ENCODE measurements around the gene RNF151. TPM values are rescaled to one million over a fixed set of nuclear protein-coding genes. Genes with fewer than 3 reads are reported as not detected.

The RNF151 gene
- total RNA-seq, 1 experiment from 2014 or later = not detected

- no peak overlapping the region for H3K27ac Mint-ChIP-seq (ENCODE audit: low read depth, unreplicated experiment)
Observed at GRCh38 chr16:1997494-1998359, 31.1 kb downstream of the RNF151 start.

DNA sequence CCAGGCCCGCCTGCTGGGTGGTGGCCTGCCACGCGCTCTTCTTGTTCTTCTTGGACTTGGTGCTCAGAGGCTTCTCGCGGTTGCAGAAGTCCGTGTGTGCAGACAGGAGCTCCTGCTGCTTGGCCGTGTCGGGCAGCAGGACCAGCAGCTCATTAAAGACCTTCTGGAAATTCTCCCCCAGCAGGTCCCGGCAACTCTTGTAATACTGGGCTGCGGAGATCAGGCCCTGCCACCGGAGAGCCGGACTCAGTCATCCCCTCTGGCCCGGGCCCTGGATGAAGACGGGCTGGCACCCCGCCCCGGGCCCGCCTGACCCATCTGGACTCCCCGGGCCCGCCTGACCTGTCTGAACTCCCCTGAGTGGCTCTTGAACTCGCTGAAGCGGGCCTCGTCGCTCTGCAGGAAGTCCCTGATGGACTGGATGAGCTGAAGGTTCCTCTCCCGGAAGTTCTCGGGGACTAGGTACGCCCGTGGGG, 31.7 kb downstream of the RNF151 start:
- ChIA-PET POLR2A (interaction anchor here (1.5 kb wide), 1 partner anchor 10 kb away, joined by 4 read pairs; no protein-coding TSS in a partner anchor), CTCF (interaction anchor here (0.6 kb wide), 1 partner anchor 74 kb away, joined by 3 read pairs; no protein-coding TSS in a partner anchor)
- no peak for DNase-seq (ENCODE audit: unreplicated experiment)
- H3K4me1 Mint-ChIP-seq (ENCODE audit: insufficient read depth, unreplicated experiment) = peaks cover 13% of the 10 kb centered on the region
- BruUV-seq (replicated peaks) = no TSS peak
- H3K27me3 Mint-ChIP-seq (ENCODE audit: insufficient read depth, unreplicated experiment) = no peaks in the 10 kb centered on the region
- intact Hi-C loops (cut with micrococcal nuclease) = no loop called here
- H3K4me3 Mint-ChIP-seq (ENCODE audit: unreplicated experiment) = no peak overlapping the region
- peaks cover 67% of the 10 kb centered on the region for H3K36me3 Mint-ChIP-seq (ENCODE audit: insufficient read depth, unreplicated experiment)
- no peak overlapping the region for H3K27ac Mint-ChIP-seq (ENCODE audit: low read depth, unreplicated experiment)
- TF ChIP-seq CTCF (IDR thresholded peaks at IDR 0.05; ENCODE audit: unreplicated experiment) = no peak
- H3K9me3 Mint-ChIP-seq (ENCODE audit: unreplicated experiment) = no peaks in the 10 kb centered on the region

More at GRCh38 chr16:1997494-1998359, 31.1 kb downstream of the RNF151 start:
- H3K4me3 Mint-ChIP-seq (ENCODE audit: unreplicated experiment) = no peak overlapping the region
- POLR2A ChIA-PET = interaction anchor here (0.7 to 4.8 kb wide), 4 partner anchors 10 to 47 kb away, joined by 4 to 41 read pairs (median 9); partner anchors contain the start of genes GFER and ZNF598
- H3K36me3 Mint-ChIP-seq (ENCODE audit: insufficient read depth, unreplicated experiment) = peaks cover 60% of the 10 kb centered on the region
- CTCF ChIA-PET = interaction anchor here (0.6 kb wide), 1 partner anchor 74 kb away, joined by 3 read pairs; no protein-coding TSS in a partner anchor
- TSS peak; percentile 41 for BruUV-seq (replicated peaks)
- intact Hi-C loops (cut with micrococcal nuclease) = no loop called here
- H3K4me1 Mint-ChIP-seq (ENCODE audit: insufficient read depth, unreplicated experiment) = peaks cover 13% of the 10 kb centered on the region
- H3K27me3 Mint-ChIP-seq (ENCODE audit: insufficient read depth, unreplicated experiment) = no peaks in the 10 kb centered on the region
- H3K9me3 Mint-ChIP-seq (ENCODE audit: unreplicated experiment) = no peaks in the 10 kb centered on the region
- no peak for DNase-seq (ENCODE audit: unreplicated experiment)
- no peak for TF ChIP-seq CTCF (IDR thresholded peaks at IDR 0.05; ENCODE audit: unreplicated experiment)

DNA sequence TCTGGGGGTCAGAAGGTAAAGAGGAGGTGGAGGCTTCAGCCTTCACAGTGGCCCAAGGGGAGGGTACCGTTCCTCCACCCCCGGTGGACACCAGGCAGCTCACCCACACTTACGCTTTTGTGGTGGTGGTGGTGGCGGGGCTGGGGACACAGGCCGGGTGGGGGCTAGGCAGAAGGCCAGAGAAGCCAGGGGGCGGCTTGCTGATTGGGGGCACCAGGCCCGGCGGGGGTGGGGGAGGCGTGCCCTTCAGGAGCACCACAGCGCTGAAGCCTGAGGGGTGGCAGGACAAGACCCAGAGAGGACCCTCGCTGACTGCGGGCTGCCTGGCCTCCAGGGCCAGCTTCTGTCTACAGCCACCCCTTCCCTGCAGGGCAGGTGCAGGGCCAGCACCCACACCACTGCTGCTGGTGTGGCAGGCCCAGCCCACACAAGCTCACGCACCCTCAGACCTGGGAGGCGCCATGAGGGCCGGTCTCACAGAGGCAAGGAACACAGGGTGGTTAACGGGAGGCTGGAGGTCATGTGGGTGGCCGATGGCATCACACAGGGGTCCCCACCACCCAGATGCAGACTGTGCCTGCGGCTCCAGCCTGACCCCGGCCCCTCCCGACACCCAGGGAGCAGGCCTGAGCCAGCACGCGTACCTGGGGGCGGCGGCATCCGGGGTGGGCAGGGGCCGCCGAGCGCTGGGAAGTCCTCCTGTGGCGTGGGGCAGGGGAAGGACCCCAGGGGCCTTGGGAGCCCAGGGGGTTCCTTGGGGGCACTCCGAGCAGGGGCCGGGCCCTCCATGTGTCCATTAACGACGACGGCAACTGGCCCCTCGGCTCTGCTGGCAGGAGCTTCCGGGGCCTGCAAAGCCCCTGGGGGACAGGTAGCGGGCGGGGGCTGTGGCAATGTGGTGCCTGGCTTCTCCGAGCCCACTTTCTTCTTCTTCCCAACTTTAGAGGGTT, 32.5 kb downstream of the RNF151 start:
- no TSS peak for BruUV-seq (replicated peaks)
- peaks cover 7% of the 10 kb centered on the region for H3K4me1 Mint-ChIP-seq (ENCODE audit: insufficient read depth, unreplicated experiment)
- H3K4me3 Mint-ChIP-seq (ENCODE audit: unreplicated experiment) = no peak overlapping the region
- peaks cover 72% of the 10 kb centered on the region for H3K36me3 Mint-ChIP-seq (ENCODE audit: insufficient read depth, unreplicated experiment)
- H3K27me3 Mint-ChIP-seq (ENCODE audit: insufficient read depth, unreplicated experiment) = no peaks in the 10 kb centered on the region
- H3K9me3 Mint-ChIP-seq (ENCODE audit: unreplicated experiment) = no peaks in the 10 kb centered on the region
- DNase-seq (ENCODE audit: unreplicated experiment) = no peak
- ChIA-PET POLR2A (interaction anchor here (0.9 to 1.5 kb wide), 2 partner anchors 9 to 156 kb away, joined by 4 read pairs; partner anchors contain the start of gene TRAF7), CTCF (interaction anchor here (0.6 kb wide), 2 partner anchors 49 to 321 kb away, joined by 3 read pairs; partner anchors contain the start of genes JPT2 and TSC2)
- H3K27ac Mint-ChIP-seq (ENCODE audit: low read depth, unreplicated experiment) = no peak overlapping the region
- TF ChIP-seq CTCF (IDR thresholded peaks at IDR 0.05; ENCODE audit: unreplicated experiment) = no peak
- intact Hi-C loops (cut with micrococcal nuclease) = no loop called here
